A673 (cell line): ENCODE measurements around the gene KRTAP10-11. TPM values are rescaled to one million over a fixed set of nuclear protein-coding genes. Genes with fewer than 3 reads are reported as not detected.
"Not testable (repeated sequence)": the region's sequence is repeated elsewhere in the genome, so short reads cannot be mapped to it uniquely, and the experiment has no call there.

Source experiments
- BruUV-seq: library from RNA; stranded (reverse); fragments of 400-500 nt; replicated peaks from 2 replicates; lab custom pipeline; 2021; lab: Mats Ljungman, UMichigan
- CTCF ChIA-PET: fragments of 300-600 bp; sonication (Branson Sonifier 250); formaldehyde crosslinking; loops from one replicate; lab custom pipeline; 2022; ENCODE audit warnings: antibody characterized with exemption; lab: Charles Lee
- POLR2A ChIA-PET: fragments of 300-600 bp; sonication (Branson Sonifier 250); formaldehyde crosslinking; loops from one replicate; lab custom pipeline; 2022; ENCODE audit warnings: antibody characterized with exemption; ENCODE audit not compliant: low non-redundant PET; lab: Charles Lee
- DNase-seq: peaks from one replicate; pipeline ENCODE4 v3.0.0-alpha.2; 2015; ENCODE audit warnings: low spot score
- H3K27ac ChIP-seq: fragments of 200-600 bp; sonication (generic); 2 replicates; pipeline ENCODE4 v1.5.1; 2016; ENCODE audit warnings: mixed run types, low read depth, mild to moderate bottlenecking, mixed read lengths, antibody characterized with exemption, low read length; ENCODE audit not compliant: poor library complexity, severe bottlenecking
- H3K27me3 ChIP-seq: fragments of 200-600 bp; sonication (generic); replicated peaks from 2 replicates; pipeline ENCODE4 v1.6.1; 2017; ENCODE audit warnings: mixed run types, low read depth, mild to moderate bottlenecking, mixed read lengths, antibody characterized with exemption, low read length; ENCODE audit not compliant: insufficient read depth, poor library complexity
- H3K36me3 ChIP-seq: fragments of 200-600 bp; sonication (generic); 2 replicates; pipeline ENCODE4 v1.6.1; 2016; ENCODE audit warnings: mixed run types, mild to moderate bottlenecking, mixed read lengths, antibody characterized with exemption, low read length; ENCODE audit not compliant: insufficient read depth, poor library complexity, severe bottlenecking
- H3K4me1 ChIP-seq: fragments of 200-600 bp; sonication (generic); 2 replicates; pipeline ENCODE4 v1.6.1; 2017; ENCODE audit warnings: mixed run types, mild to moderate bottlenecking, mixed read lengths, antibody characterized with exemption, low read length; ENCODE audit not compliant: insufficient read depth, poor library complexity, severe bottlenecking
- H3K4me3 ChIP-seq: fragments of 200-600 bp; sonication (generic); 2 replicates; pipeline ENCODE4 v1.5.1; 2016; ENCODE audit warnings: low read depth, mixed run types, mild to moderate bottlenecking, mixed read lengths, low read length; ENCODE audit not compliant: poor library complexity, severe bottlenecking
- H3K9me3 ChIP-seq: fragments of 200-600 bp; sonication (generic); 2 replicates; pipeline ENCODE4 v1.6.1; 2016; ENCODE audit warnings: mixed run types, low read depth, mild to moderate bottlenecking, mixed read lengths, antibody characterized with exemption, low read length; ENCODE audit not compliant: poor library complexity, severe bottlenecking
- EZH2 ChIP-seq: fragments of 200-600 bp; sonication (generic); IDR thresholded peaks from 2 replicates; pipeline ENCODE4 v1.6.1; 2017; ENCODE audit warnings: borderline replicate concordance, low read depth, mild to moderate bottlenecking, mixed read lengths, antibody characterized with exemption, low read length; ENCODE audit not compliant: poor library complexity, severe bottlenecking
- intact Hi-C: fragments of 100-400 bp; cut with micrococcal nuclease; formaldehyde crosslinking; loops from one replicate; pipeline ENCODE4 v1.10.0; 2022; ENCODE audit not compliant: unreplicated experiment
- total RNA-seq: library from RNA; stranded (reverse); gene quantifications from 2 replicates; pipeline ENCODE4 v1.2.3, GENCODE V29; 2021
- TF ChIP-seq, protein P1 (sequence below): fragments of 300-800, 200-600 bp; sonication (generic); conservative IDR thresholded peaks from 2 replicates; pipeline ENCODE4 v1.5.1; 2017; ENCODE audit warnings: low read depth, mild to moderate bottlenecking, antibody characterized with exemption, low read length, moderate library complexity, mixed read lengths

Gene KRTAP10-11
- total RNA-seq, 1 experiment from 2014 or later, result not detected

DNA sequence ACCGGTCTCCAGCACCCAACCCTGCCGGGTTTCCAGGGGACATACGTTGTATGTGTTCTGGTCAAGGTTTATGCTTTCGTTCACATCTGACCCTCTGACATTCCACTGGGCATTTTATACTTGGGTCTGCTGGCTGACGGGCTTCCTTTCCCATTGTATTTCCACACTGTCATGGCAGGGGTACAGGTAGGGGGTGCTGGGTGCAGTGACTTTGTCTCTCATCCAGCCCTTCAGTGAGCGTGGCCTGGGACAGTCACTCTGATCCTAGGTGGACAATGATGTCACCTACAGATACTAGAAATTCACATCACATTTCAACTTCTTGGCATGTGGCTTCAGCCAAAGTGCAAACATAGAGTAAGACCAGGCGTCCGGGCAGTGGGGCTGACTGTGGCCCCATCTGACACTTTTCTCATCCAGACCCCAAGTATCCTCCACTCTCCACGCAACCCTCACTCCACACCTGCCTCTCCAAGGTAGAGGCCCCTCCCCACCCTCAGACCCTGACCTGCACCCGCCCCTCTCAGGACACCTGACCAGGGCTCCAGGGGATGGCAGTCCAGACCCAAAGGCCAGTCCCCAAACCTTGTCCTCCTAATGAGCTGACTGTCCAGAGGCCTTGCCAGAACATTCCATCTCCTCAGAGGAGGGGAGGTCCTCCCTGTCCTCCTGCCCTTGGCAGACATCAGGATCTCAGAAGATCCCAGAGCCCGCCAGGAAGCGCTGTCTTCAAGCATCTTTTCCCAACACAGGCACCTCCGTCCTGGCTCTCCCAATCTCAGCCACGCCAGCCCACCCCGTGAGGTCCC is 9.8 kb upstream of the KRTAP10-11 start:
- TF ChIP-seq, protein P1, sequence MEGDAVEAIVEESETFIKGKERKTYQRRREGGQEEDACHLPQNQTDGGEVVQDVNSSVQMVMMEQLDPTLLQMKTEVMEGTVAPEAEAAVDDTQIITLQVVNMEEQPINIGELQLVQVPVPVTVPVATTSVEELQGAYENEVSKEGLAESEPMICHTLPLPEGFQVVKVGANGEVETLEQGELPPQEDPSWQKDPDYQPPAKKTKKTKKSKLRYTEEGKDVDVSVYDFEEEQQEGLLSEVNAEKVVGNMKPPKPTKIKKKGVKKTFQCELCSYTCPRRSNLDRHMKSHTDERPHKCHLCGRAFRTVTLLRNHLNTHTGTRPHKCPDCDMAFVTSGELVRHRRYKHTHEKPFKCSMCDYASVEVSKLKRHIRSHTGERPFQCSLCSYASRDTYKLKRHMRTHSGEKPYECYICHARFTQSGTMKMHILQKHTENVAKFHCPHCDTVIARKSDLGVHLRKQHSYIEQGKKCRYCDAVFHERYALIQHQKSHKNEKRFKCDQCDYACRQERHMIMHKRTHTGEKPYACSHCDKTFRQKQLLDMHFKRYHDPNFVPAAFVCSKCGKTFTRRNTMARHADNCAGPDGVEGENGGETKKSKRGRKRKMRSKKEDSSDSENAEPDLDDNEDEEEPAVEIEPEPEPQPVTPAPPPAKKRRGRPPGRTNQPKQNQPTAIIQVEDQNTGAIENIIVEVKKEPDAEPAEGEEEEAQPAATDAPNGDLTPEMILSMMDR, result no peak
- TF ChIP-seq EZH2, result no peak
- no peak overlapping the region for H3K4me3 ChIP-seq
- intact Hi-C loops, result no loop called here
- H3K4me1 ChIP-seq, result no peaks in the 10 kb centered on the region
- ChIA-PET CTCF (no interaction called here), POLR2A (no interaction called here)
- no peaks in the 10 kb centered on the region for H3K36me3 ChIP-seq
- BruUV-seq, result no TSS peak
- no peak for DNase-seq
- peaks cover 9% of the 10 kb centered on the region for H3K9me3 ChIP-seq
- H3K27me3 ChIP-seq, result no peaks in the 10 kb centered on the region
- H3K27ac ChIP-seq, result no peak overlapping the region

DNA sequence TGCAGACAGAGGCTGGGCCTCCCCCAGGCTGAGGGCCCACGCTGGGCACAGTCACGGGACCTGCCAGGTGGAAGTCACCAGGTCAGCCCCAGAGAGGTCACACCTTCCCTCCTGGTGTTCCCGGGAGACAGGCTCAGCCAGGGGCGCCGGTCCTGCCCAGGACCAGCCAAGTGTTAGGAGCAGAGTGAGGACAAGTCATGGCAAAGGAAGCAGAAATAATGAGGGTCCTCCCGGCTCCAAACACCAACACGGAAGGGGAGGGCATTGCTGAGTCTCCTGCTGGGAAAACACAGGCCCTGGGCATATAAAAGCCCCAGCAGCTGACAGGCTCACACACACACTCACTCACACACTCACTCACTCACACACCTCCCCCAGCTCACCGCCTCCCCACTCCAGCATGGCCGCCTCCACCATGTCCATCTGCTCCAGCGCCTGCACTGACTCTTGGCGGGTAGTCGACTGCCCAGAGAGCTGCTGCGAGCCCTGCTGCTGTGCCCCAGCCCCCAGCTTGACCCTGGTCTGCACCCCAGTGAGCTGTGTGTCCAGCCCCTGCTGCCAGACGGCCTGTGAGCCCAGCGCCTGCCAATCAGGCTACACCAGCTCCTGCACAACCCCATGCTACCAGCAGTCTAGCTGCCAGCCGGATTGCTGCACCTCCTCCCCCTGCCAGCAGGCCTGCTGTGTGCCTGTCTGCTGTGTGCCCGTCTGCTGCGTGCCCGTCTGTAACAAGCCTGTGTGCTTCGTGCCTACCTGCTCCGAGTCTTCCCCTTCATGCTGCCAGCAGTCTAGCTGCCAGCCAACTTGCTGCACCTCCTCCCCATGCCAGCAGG is 9.0 kb upstream of the KRTAP10-11 start, which contains the start of gene KRTAP10-10:
TSS of gene KRTAP10-10 (plus strand) at position 339 of the 833 bp plus-strand sequence. CDS start at position 401, 62 bp downstream.
- Histone ChIP-seq H3K27ac (no peak within 1 kb of the TSS), H3K27me3 (no peaks in the 10 kb centered on the region), H3K4me1 (no peaks in the 10 kb centered on the region), H3K4me3 (no peak within 1 kb of the TSS), H3K9me3 (peaks cover 2% of the 10 kb centered on the region), H3K36me3 (no peaks in the 10 kb centered on the region)
- intact Hi-C loops, result no loop called here
- POLR2A ChIA-PET, result no interaction called here
- DNase-seq, result no peak
- no peak for TF ChIP-seq EZH2
- TF ChIP-seq, protein P1, result no peak
- no TSS peak for BruUV-seq
- CTCF ChIA-PET, result no interaction called here

DNA sequence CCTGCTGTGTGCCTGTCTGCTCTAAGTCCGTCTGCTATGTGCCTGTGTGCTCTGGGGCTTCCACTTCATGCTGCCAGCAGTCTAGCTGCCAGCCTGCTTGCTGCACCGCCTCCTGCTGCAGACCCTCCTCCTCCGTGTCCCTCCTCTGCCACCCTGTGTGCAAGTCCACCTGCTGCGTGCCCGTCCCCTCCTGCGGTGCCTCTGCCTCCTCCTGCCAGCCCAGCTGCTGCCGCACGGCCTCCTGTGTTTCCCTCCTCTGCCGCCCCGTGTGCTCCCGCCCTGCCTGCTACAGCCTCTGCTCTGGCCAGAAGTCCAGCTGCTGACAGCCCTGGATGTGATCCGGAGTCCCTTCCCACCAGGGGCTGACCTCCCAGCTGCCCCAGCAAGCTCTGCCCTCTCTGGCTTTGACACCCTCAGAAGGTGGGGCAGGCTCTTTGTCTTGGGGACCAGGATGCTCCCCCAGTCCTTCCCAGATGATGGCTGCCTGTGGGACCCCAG is 8.3 kb upstream of the KRTAP10-11 start:
- H3K27me3 ChIP-seq, intact Hi-C loops, DNase-seq, H3K9me3 ChIP-seq, BruUV-seq, H3K4me1 ChIP-seq, H3K27ac ChIP-seq, H3K4me3 ChIP-seq, POLR2A ChIA-PET, H3K36me3 ChIP-seq, CTCF ChIA-PET: not testable (repeated sequence)

DNA sequence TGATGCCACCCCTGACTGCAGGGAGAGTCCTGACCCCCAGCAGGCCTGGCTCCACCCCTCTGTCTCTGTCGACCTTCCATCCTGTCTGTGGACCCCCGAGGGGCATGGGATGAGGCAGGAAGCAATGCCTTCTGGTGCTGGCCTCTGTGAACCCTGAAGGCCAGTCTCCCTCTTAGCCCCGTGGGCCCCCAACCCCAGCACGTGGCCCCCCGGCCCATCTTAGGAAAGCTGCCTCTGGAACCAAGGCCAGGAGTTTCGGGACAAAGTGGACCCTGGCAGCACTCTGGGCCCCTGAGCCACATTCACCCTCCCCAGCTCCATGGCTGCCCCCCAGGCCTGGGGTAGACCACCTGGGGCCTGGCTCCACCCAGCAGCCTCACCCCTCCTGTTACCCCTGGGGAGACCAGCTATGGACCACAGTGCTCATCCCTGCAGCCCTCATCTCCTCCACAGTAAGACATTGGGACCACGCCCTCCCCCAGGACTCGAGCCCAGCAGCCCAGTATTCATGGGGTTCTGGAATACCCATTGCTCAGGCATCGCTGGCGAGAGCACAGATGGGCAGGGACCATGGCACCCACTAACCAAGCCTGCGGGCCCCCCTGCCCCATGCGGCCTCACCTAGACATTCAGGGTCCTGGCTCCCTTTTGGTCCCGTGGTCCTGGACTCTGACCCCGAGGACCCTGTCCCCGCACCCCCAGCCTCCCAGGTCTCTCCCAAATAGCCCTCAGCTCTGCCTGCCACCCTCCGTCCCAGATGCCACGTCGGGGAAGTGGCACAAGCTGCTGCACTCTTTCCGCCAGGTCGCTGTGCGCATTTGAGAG is 7.5 kb upstream of the KRTAP10-11 start:
- H3K27me3 ChIP-seq, H3K9me3 ChIP-seq, CTCF ChIA-PET, DNase-seq, H3K4me1 ChIP-seq, BruUV-seq, POLR2A ChIA-PET, H3K27ac ChIP-seq, intact Hi-C loops, H3K4me3 ChIP-seq, H3K36me3 ChIP-seq: not testable (repeated sequence)
